Glutamatergic neuron (in vitro differentiated cells): ENCODE measurements around the gene MEGF11. TPM values are rescaled to one million over a fixed set of nuclear protein-coding genes. Genes with fewer than 3 reads are reported as not detected.

Source experiments
- DNase-seq: peaks from one replicate; pipeline ENCODE4 v3.0.0; 2022
- H3K27ac Mint-ChIP-seq: one replicate; pipeline ENCODE4 v1.8.0; 2020; ENCODE audit warnings: mild to moderate bottlenecking, mixed read lengths, inconsistent platforms; ENCODE audit not compliant: unreplicated experiment
- H3K27me3 Mint-ChIP-seq: one replicate; pipeline ENCODE4 v1.8.0; 2020; ENCODE audit warnings: mild to moderate bottlenecking, moderate library complexity, mixed read lengths, inconsistent platforms; ENCODE audit not compliant: unreplicated experiment
- H3K36me3 Mint-ChIP-seq: one replicate; pipeline ENCODE4 v1.8.0; 2020; ENCODE audit warnings: mild to moderate bottlenecking, mixed read lengths, inconsistent platforms; ENCODE audit not compliant: unreplicated experiment
- H3K4me1 Mint-ChIP-seq: one replicate; pipeline ENCODE4 v1.8.0; 2020; ENCODE audit warnings: mild to moderate bottlenecking, low read depth, mixed read lengths, inconsistent platforms; ENCODE audit not compliant: unreplicated experiment
- H3K4me3 Mint-ChIP-seq: one replicate; pipeline ENCODE4 v1.8.0; 2020; ENCODE audit warnings: mild to moderate bottlenecking, mixed read lengths, inconsistent platforms; ENCODE audit not compliant: unreplicated experiment
- H3K9me3 Mint-ChIP-seq: one replicate; pipeline ENCODE4 v1.8.0; 2020; ENCODE audit warnings: mild to moderate bottlenecking, moderate library complexity, mixed read lengths, inconsistent platforms; ENCODE audit not compliant: unreplicated experiment
- total RNA-seq: library from RNA; stranded (reverse); fragmentation: NEBNext Ultra II Directional; extraction: Animal tissue kit (Norgen Biotek cat#: 25700); gene quantifications from one replicate; pipeline ENCODE4 v1.2.1, GENCODE V29; 2021; ENCODE audit not compliant: unreplicated experiment
- TF ChIP-seq, protein P1 (sequence below): fragments of 200-600 bp; sonication (generic); IDR thresholded peaks from one replicate; pipeline ENCODE4 v1.5.0; 2021; ENCODE audit not compliant: partially characterized antibody, unreplicated experiment

Gene MEGF11
- total RNA-seq, 1 donor from 2014 or later = 2.6 TPM

- TF ChIP-seq, protein P1, sequence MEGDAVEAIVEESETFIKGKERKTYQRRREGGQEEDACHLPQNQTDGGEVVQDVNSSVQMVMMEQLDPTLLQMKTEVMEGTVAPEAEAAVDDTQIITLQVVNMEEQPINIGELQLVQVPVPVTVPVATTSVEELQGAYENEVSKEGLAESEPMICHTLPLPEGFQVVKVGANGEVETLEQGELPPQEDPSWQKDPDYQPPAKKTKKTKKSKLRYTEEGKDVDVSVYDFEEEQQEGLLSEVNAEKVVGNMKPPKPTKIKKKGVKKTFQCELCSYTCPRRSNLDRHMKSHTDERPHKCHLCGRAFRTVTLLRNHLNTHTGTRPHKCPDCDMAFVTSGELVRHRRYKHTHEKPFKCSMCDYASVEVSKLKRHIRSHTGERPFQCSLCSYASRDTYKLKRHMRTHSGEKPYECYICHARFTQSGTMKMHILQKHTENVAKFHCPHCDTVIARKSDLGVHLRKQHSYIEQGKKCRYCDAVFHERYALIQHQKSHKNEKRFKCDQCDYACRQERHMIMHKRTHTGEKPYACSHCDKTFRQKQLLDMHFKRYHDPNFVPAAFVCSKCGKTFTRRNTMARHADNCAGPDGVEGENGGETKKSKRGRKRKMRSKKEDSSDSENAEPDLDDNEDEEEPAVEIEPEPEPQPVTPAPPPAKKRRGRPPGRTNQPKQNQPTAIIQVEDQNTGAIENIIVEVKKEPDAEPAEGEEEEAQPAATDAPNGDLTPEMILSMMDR = no peak
- no peaks in the 10 kb centered on the region for H3K36me3 Mint-ChIP-seq
- H3K9me3 Mint-ChIP-seq = no peaks in the 10 kb centered on the region
- H3K4me3 Mint-ChIP-seq = no peak overlapping the region
- no peaks in the 10 kb centered on the region for H3K4me1 Mint-ChIP-seq
- peaks cover 4% of the 10 kb centered on the region for H3K27me3 Mint-ChIP-seq
- no peak for DNase-seq
- no peak overlapping the region for H3K27ac Mint-ChIP-seq
These were observed 237.4 kb downstream of the MEGF11 start for GRCh38 chr15:66016199-66016598.

- no peak for DNase-seq
- Mint-ChIP-seq H3K27ac (no peak overlapping the region), H3K9me3 (no peaks in the 10 kb centered on the region), H3K4me3 (no peak overlapping the region), H3K36me3 (no peaks in the 10 kb centered on the region), H3K4me1 (no peaks in the 10 kb centered on the region), H3K27me3 (peaks cover 4% of the 10 kb centered on the region)
- TF ChIP-seq, protein P1 = no peak
These were observed 238.8 kb downstream of the MEGF11 start for GRCh38 chr15:66014635-66015182.

DNA sequence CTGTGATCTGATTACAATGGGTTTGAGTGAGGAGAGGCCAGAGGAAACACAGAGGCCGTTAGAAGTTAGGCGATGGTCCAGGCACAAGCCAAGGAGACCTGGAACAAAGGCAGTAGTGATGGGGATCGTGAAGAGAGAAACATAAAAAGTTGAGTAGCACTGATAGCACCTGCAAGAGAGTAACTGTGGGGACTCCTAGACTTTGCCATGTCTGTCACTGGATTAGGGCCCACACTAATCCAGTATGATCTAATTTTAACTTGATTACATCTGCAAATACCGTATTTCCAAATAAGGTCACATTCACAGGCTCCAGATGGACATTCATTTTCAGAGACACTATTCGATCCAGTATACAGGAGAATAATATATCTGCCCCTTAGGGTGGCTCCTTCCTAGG, 239.5 kb downstream of the MEGF11 start:
- DNase-seq = no peak
- no peaks in the 10 kb centered on the region for H3K36me3 Mint-ChIP-seq
- H3K4me3 Mint-ChIP-seq = no peak overlapping the region
- no peak overlapping the region for H3K27ac Mint-ChIP-seq
- H3K4me1 Mint-ChIP-seq = no peaks in the 10 kb centered on the region
- TF ChIP-seq, protein P1 = no peak
- no peaks in the 10 kb centered on the region for H3K9me3 Mint-ChIP-seq
- peaks cover 4% of the 10 kb centered on the region for H3K27me3 Mint-ChIP-seq

- H3K4me3 Mint-ChIP-seq = no peak overlapping the region
- no peaks in the 10 kb centered on the region for H3K9me3 Mint-ChIP-seq
- H3K36me3 Mint-ChIP-seq = peaks cover 3% of the 10 kb centered on the region
- no peak for DNase-seq
- no peaks in the 10 kb centered on the region for H3K4me1 Mint-ChIP-seq
- no peaks in the 10 kb centered on the region for H3K27me3 Mint-ChIP-seq
- TF ChIP-seq, protein P1 = no peak
- no peak overlapping the region for H3K27ac Mint-ChIP-seq
These were observed 244.5 kb downstream of the MEGF11 start for GRCh38 chr15:66008940-66009562.

DNA sequence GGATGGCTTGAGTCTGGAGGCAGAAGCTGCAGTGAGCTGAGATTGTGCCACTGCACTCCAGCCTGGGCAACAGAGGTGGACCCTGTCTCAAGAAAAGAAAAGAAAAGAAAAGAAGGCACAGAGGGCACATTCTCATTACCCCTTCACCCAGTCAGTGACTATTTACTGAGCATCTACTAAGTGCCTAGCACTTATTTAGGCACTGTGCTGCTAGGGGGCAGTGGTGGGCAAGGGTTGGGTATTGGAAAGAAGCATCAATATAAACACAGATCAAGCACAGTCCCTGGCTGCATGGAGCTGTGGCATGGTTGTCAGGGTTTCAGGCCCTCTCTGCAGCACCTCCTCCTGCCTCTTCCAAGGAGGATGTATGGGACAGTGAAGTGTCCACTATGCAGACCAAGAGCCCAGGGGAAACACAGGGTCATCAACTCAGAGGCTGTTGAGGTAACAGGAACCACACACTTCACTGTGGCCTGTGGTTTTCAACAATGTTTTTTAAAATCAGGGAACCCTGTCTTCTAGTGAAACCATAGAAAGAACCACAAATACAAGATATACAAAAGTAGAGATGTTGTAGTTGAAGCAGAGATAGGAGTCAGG, 245.8 kb downstream of the MEGF11 start:
- H3K27ac Mint-ChIP-seq = no peak overlapping the region
- H3K9me3 Mint-ChIP-seq = no peaks in the 10 kb centered on the region
- DNase-seq = no peak
- peaks cover 3% of the 10 kb centered on the region for H3K36me3 Mint-ChIP-seq
- H3K27me3 Mint-ChIP-seq = peaks cover 3% of the 10 kb centered on the region
- TF ChIP-seq, protein P1 = no peak
- H3K4me1 Mint-ChIP-seq = no peaks in the 10 kb centered on the region
- H3K4me3 Mint-ChIP-seq = no peak overlapping the region
